Motor neuron (in vitro differentiated cells): ENCODE results near the gene ATL2. TPM values are rescaled to one million over a fixed set of nuclear protein-coding genes. Genes with fewer than 3 reads are reported as not detected.
"Not testable (repeated sequence)": the region's sequence is repeated elsewhere in the genome, so short reads cannot be mapped to it uniquely, and the experiment has no call there.

Source experiments
- ATAC-seq, 8 experiments: fragments of 200-7000 bp; cut with Tn5 transposase; replicated peaks in 6 of 8; 2 replicates each; pipeline ENCODE4 v1.8.0; 2021; ENCODE audit warnings: mild to moderate bottlenecking in 8 of 8, moderate library complexity in 8 of 8
- H3K27ac ChIP-seq, 2 donors: fragments of 250-450 bp; sonication (Bioruptor Pico); 2 replicates each; pipeline ENCODE4 v1.9.0; 2021; ENCODE audit warnings: antibody characterized with exemption in 2 of 2, mild to moderate bottlenecking in 2 of 2, moderate library complexity in 1 of 2
- H3K4me1 ChIP-seq, 2 donors: fragments of 250-450 bp; sonication (Bioruptor Pico); replicated peaks in 1 of 2; 2 replicates each; pipeline ENCODE4 v1.6.1; 2021; ENCODE audit warnings: antibody characterized with exemption in 2 of 2, mild to moderate bottlenecking in 2 of 2, moderate library complexity in 1 of 2
- H3K4me3 ChIP-seq, 5 donors: fragments of 250-450 bp; sonication (Bioruptor Pico); 2 replicates each; pipeline ENCODE4 v1.9.0; 2021; ENCODE audit warnings: antibody characterized with exemption in 5 of 5, mild to moderate bottlenecking in 5 of 5, moderate library complexity in 4 of 5
- WGBS, 10 experiments: fragments of 450-650 bp; shearing (Covaris generic); methylation state at CpG; one replicate each; pipeline ENCODE4 v1.0.0; 2022; 5-methylcytosine and 5-hydroxymethylcytosine counted together
- in situ Hi-C, 9 experiments: fragments of 400-800 bp; cut with MboI; loops; one replicate each; pipeline ENCODE4 v1.15.0; 2021; ENCODE audit warnings: low sequenced_read_pairs in 9 of 9, low pct_unique_long_range_greater_than_20kb in 2 of 9; ENCODE audit not compliant: unreplicated experiment in 9 of 9
- total RNA-seq, 8 experiments: library from RNA; unstranded; fragments of 300-600 nt; gene quantifications; 2 replicates each; pipeline versions ENCODE4 v1.2.3 to v1.2.4, GENCODE V29; 2022

Gene ATL2
- total RNA-seq, 8 experiments from 2014 or later, result 21.7 to 76.5 (median 49.1) TPM

GRCh38 chr2:38263293-38263692 lies 113.8 kb downstream of the ATL2 start:
- ATAC-seq, result no peak
- in situ Hi-C loops, result loop anchor here in 3 of 9 experiments (25.0 kb wide), 2 partner anchors 276 to 876 kb away; no protein-coding TSS in a partner anchor
- Histone ChIP-seq H3K4me3 (no peak overlapping the region), H3K4me1 (no peaks in the 10 kb centered on the region), H3K27ac (no peak overlapping the region)
- WGBS, 10 experiments, result 60 to 100% (median 80%) methylated on average over 1 to 5 of the region's 6 CpGs; no CpG with 5 or more reads in 4 of the 10 experiments

GRCh38 chr2:38262069-38262871 lies 114.8 kb downstream of the ATL2 start:
- no peak overlapping the region for H3K4me3 ChIP-seq
- no peak for ATAC-seq
- no peak overlapping the region for H3K27ac ChIP-seq
- 43 to 100% (median 83%) methylated on average over 1 to 10 of the region's 14 CpGs; no CpG with 5 or more reads in 3 of the 10 experiments for WGBS, 10 experiments
- in situ Hi-C loops, result loop anchor here in 3 of 9 experiments (25.0 kb wide), 2 partner anchors 275 to 875 kb away; no protein-coding TSS in a partner anchor
- no peaks in the 10 kb centered on the region for H3K4me1 ChIP-seq

GRCh38 chr2:38261569-38262068 lies 115.5 kb downstream of the ATL2 start:
- no peaks in the 10 kb centered on the region for H3K4me1 ChIP-seq
- H3K4me3 ChIP-seq, result no peak overlapping the region
- H3K27ac ChIP-seq, result no peak overlapping the region
- WGBS, 10 experiments, result 78 to 100% (median 93%) methylated on average over 1 to 10 of the region's 10 CpGs; no CpG with 5 or more reads in 3 of the 10 experiments
- ATAC-seq, result no peak
- in situ Hi-C loops, result loop anchor here in 3 of 9 experiments (25.0 kb wide), 2 partner anchors 274 to 874 kb away; no protein-coding TSS in a partner anchor

GRCh38 chr2:38260972-38261371 lies 116.1 kb downstream of the ATL2 start:
- ATAC-seq, result no peak
- WGBS, 10 experiments, result 20 to 94% (median 68%) methylated on average over 1 to 2 of the region's 2 CpGs; no CpG with 5 or more reads in 3 of the 10 experiments
- H3K4me3 ChIP-seq, result no peak overlapping the region
- H3K4me1 ChIP-seq, result no peaks in the 10 kb centered on the region
- H3K27ac ChIP-seq, result no peak overlapping the region
- in situ Hi-C loops, result loop anchor here in 3 of 9 experiments (25.0 kb wide), 2 partner anchors 274 to 874 kb away; no protein-coding TSS in a partner anchor

- WGBS, 10 experiments, result 76 to 100% (median 93%) methylated on average over 2 to 9 of the region's 11 CpGs; no CpG with 5 or more reads in 3 of the 10 experiments
- ATAC-seq, result no peak
- Histone ChIP-seq H3K4me3 (no peak overlapping the region), H3K27ac (no peak overlapping the region), H3K4me1 (no peaks in the 10 kb centered on the region)
- in situ Hi-C loops, result loop anchor here in 3 of 9 experiments (25.0 kb wide), 2 partner anchors 273 to 873 kb away; no protein-coding TSS in a partner anchor
Observed at GRCh38 chr2:38260469-38260868, 116.6 kb downstream of the ATL2 start.

GRCh38 chr2:38259311-38259710 lies 117.8 kb downstream of the ATL2 start:
- in situ Hi-C loops, result loop anchor here in 3 of 9 experiments (25.0 kb wide), 2 partner anchors 272 to 872 kb away; no protein-coding TSS in a partner anchor
- Histone ChIP-seq H3K4me3 (no peak overlapping the region), H3K27ac (no peak overlapping the region), H3K4me1 (no peaks in the 10 kb centered on the region)
- WGBS, 10 experiments, result 60 to 100% (median 90%) methylated on average over 1 to 2 of the region's 2 CpGs; no CpG with 5 or more reads in 3 of the 10 experiments
- ATAC-seq, result no peak

- ATAC-seq, H3K4me1 ChIP-seq, H3K4me3 ChIP-seq, H3K27ac ChIP-seq: not testable (repeated sequence)
- 78 to 100% (median 86%) methylated on average over 1 to 4 of the region's 6 CpGs; no CpG with 5 or more reads in 6 of the 10 experiments for WGBS, 10 experiments
- in situ Hi-C loops, result loop anchor here in 3 of 9 experiments (25.0 kb wide), 2 partner anchors 270 to 870 kb away; no protein-coding TSS in a partner anchor
Observed at GRCh38 chr2:38257680-38258079, 119.4 kb downstream of the ATL2 start.

GRCh38 chr2:38256610-38257009 lies 120.5 kb downstream of the ATL2 start:
- no peak overlapping the region for H3K4me3 ChIP-seq
- no peak for ATAC-seq
- 42 to 100% (median 88%) methylated on average over 1 of the region's 1 CpG; no CpG with 5 or more reads in 1 of the 10 experiments for WGBS, 10 experiments
- H3K4me1 ChIP-seq, result no peaks in the 10 kb centered on the region
- in situ Hi-C loops, result loop anchor here in 3 of 9 experiments (25.0 kb wide), 2 partner anchors 269 to 869 kb away; no protein-coding TSS in a partner anchor
- H3K27ac ChIP-seq, result no peak overlapping the region

GRCh38 chr2:38255211-38255610 lies 121.9 kb downstream of the ATL2 start:
- in situ Hi-C loops, result loop anchor here in 3 of 9 experiments (25.0 kb wide), 2 partner anchors 268 to 868 kb away; no protein-coding TSS in a partner anchor
- no peak overlapping the region for H3K27ac ChIP-seq
- ATAC-seq, result no peak
- H3K4me3 ChIP-seq, result no peak overlapping the region
- H3K4me1 ChIP-seq, result no peaks in the 10 kb centered on the region
- WGBS, 10 experiments, result 80 to 100% (median 97%) methylated on average over 1 to 3 of the region's 3 CpGs; no CpG with 5 or more reads in 1 of the 10 experiments

- Histone ChIP-seq H3K27ac (no peak overlapping the region), H3K4me3 (no peak overlapping the region), H3K4me1 (no peaks in the 10 kb centered on the region)
- in situ Hi-C loops, result loop anchor here in 3 of 9 experiments (25.0 kb wide), 2 partner anchors 267 to 867 kb away; no protein-coding TSS in a partner anchor
- no peak for ATAC-seq
- WGBS, 10 experiments, result 66 to 100% (median 95%) methylated on average over 1 to 5 of the region's 5 CpGs; no CpG with 5 or more reads in 1 of the 10 experiments
Observed at GRCh38 chr2:38254796-38255195, 122.3 kb downstream of the ATL2 start.

- Histone ChIP-seq H3K27ac (no peak overlapping the region), H3K4me3 (no peak overlapping the region), H3K4me1 (no peaks in the 10 kb centered on the region)
- 0 to 67% (median 37%) methylated on average over 1 of the region's 1 CpG; no CpG with 5 or more reads in 2 of the 10 experiments for WGBS, 10 experiments
- in situ Hi-C loops, result loop anchor here in 3 of 9 experiments (25.0 kb wide), 2 partner anchors 265 to 865 kb away; no protein-coding TSS in a partner anchor
- no peak for ATAC-seq
Observed at GRCh38 chr2:38251940-38252339, 125.1 kb downstream of the ATL2 start.

- Histone ChIP-seq H3K4me1 (no peaks in the 10 kb centered on the region), H3K4me3 (no peak overlapping the region), H3K27ac (no peak overlapping the region)
- ATAC-seq, result no peak
- in situ Hi-C loops, result no loop called here
- WGBS, 10 experiments, result 33 to 100% (median 80%) methylated on average over 1 to 2 of the region's 2 CpGs; no CpG with 5 or more reads in 4 of the 10 experiments
Observed at GRCh38 chr2:38248707-38249106, 128.4 kb downstream of the ATL2 start.
